ENCODE data around the gene HTATIP2. TPM values are rescaled to one million over a fixed set of nuclear protein-coding genes. Genes with fewer than 3 reads are reported as not detected.

Gene HTATIP2
- total RNA-seq, 4 donors from 2014 or later: 27.7 to 56.4 (median 49.8) TPM

DNA sequence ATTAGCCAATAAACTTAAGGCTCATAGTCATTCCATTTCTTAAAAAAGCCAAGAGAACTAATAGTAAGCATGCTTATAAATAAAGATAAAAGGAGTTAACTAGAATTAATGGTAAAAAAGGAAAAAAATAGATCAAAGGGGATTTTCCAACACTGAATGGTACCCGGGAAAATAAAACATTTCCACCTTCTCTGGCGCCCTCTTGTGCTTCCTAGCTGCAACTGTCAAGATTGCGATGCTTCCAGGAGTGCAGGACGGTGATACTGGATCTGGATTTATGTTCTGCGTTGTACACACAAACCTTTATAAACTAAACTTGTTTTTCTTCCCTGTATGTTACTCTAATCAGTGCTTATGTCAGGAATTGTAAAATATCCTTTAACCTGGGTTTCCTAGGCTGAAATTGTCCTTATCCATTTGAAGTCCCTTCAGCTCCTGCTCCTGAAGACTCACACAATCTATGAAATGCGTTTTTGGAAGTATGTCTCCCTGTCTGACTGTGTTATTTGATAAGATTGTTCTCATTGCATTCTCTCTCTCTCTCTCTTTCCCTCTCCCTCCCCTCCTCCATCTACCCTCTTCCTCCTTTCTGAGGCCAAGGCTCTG is 9.6 kb upstream of the HTATIP2 start:
- no peaks in the 10 kb centered on the region for H3K27me3 ChIP-seq
- no peak for ATAC-seq
- no peak overlapping the region for H3K4me3 ChIP-seq
- TF ChIP-seq EP300 (IDR thresholded peaks at IDR 0.05): no peak
- TF ChIP-seq POLR2A (IDR thresholded peaks at IDR 0.05): no peak
- no peak for TF ChIP-seq POLR2AphosphoS5 (IDR thresholded peaks at IDR 0.05)
- peak; percentile 56 to 72 (median 60) for TF ChIP-seq CTCF (IDR thresholded peaks at IDR 0.05)
- no peaks in the 10 kb centered on the region for H3K9me3 ChIP-seq
- H3K4me1 ChIP-seq: no peaks in the 10 kb centered on the region
- H3K27ac ChIP-seq: no peak overlapping the region
- WGBS, 2 donors (ENCODE audit: low coverage in 1 of 2): 2 to 12% methylated on average over 6 of the region's 6 CpGs
- no peaks in the 10 kb centered on the region for H3K36me3 ChIP-seq

DNA sequence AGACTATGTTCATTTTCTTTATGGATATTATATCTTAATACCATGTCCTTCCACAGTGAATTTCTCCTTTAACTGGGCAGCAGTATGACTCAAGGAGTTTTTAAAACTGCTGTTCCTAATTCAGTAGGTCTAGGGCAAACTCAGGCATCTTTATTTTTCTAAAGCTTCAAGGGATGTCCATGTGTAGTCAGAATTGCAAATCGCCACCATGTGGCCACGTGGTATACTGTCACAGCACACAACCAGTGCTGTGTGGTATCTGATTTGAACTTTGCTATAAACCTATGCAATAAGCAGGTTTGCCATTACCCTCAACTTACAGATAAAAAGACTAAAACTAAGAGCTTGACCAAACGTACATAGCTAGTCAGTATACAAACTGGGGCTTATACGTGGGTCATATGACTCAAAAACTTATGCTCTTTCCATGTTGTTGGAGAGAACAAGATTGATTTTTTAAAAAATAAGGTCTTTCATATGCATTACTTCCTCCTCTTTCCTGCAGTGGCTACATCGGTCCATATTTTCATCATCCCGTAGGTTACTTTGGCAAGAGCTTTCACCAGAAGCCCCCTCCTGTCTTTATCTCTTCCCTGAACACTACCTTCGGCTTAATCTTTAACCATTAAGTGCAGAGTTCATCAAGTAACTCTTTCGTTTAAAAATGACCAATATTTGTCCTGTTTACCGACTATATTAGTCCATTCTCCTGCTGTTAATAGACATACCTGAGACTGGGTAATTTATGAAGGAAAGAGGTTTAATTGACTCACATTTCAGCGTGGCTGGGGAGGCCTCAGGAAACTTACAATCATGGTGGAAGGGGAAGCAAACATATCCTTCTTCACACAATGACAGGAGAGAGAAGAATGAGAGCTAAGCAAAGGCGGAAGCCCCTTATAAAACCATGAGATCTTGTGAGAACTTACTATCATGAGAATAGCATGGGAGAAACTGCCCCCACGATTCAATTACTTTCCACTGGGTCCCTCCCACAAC is 8.0 kb upstream of the HTATIP2 start:
- 58 to 66% methylated on average over 7 to 12 of the region's 12 CpGs for WGBS, 2 donors (ENCODE audit: low coverage in 1 of 2)
- Histone ChIP-seq H3K9me3 (no peaks in the 10 kb centered on the region), H3K36me3 (no peaks in the 10 kb centered on the region), H3K4me3 (no peak overlapping the region), H3K27ac (no peak overlapping the region), H3K4me1 (no peaks in the 10 kb centered on the region), H3K27me3 (no peaks in the 10 kb centered on the region)
- ATAC-seq: no peak
- TF ChIP-seq CTCF (IDR thresholded peaks at IDR 0.05) (peak in 3 of 4 experiments; percentile 26 to 51 (median 32)), POLR2A (IDR thresholded peaks at IDR 0.05) (no peak), EP300 (IDR thresholded peaks at IDR 0.05) (no peak), POLR2AphosphoS5 (IDR thresholded peaks at IDR 0.05) (no peak)

GRCh38 chr11:20357150-20357549 is 6.4 kb upstream of the HTATIP2 start:
- TF ChIP-seq POLR2A (IDR thresholded peaks at IDR 0.05): no peak
- TF ChIP-seq POLR2AphosphoS5 (IDR thresholded peaks at IDR 0.05): no peak
- no peak for TF ChIP-seq EP300 (IDR thresholded peaks at IDR 0.05)
- no peak for TF ChIP-seq CTCF (IDR thresholded peaks at IDR 0.05)
- Histone ChIP-seq H3K4me1 (no peaks in the 10 kb centered on the region), H3K27ac (no peak overlapping the region), H3K9me3 (no peaks in the 10 kb centered on the region), H3K27me3 (no peaks in the 10 kb centered on the region), H3K4me3 (no peak overlapping the region), H3K36me3 (no peaks in the 10 kb centered on the region)
- 75% methylated on average over 1 of the region's 1 CpG; no CpG with 5 or more reads in 1 of the 2 donors for WGBS, 2 donors (ENCODE audit: low coverage in 1 of 2)
- no peak for ATAC-seq

DNA sequence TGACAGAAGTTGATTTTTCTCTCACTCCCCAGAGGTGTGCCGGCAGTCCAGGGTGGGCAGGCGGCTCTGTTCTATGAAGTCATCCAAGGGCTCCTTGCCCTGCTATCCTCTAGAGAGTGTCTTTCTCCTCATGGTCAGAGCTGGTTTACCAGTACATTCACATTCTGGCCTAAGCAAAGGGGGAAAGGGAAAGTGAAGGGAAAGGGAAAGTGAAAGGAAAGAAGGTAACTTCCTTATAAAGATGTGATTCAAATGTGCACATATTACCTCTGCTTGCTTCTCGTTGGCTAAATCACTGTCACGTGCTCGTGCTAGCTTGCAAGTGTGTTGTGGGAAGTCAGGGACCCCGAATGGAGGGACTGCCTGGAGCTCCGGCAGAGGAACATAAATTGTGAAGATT is 2.9 kb upstream of the HTATIP2 start:
- 52 to 67% methylated on average over 5 to 7 of the region's 7 CpGs for WGBS, 2 donors (ENCODE audit: low coverage in 1 of 2)
- Histone ChIP-seq H3K27ac (no peak overlapping the region), H3K27me3 (no peaks in the 10 kb centered on the region), H3K4me3 (no peak overlapping the region), H3K36me3 (no peaks in the 10 kb centered on the region), H3K9me3 (no peaks in the 10 kb centered on the region), H3K4me1 (peaks cover 0 to 28% (median 6%) of the 10 kb centered on the region in 3 donors)
- TF ChIP-seq CTCF (IDR thresholded peaks at IDR 0.05): no peak
- no peak for TF ChIP-seq EP300 (IDR thresholded peaks at IDR 0.05)
- no peak for TF ChIP-seq POLR2AphosphoS5 (IDR thresholded peaks at IDR 0.05)
- no peak for TF ChIP-seq POLR2A (IDR thresholded peaks at IDR 0.05)
- ATAC-seq: no peak
